ENCODE measurements around the gene GADD45G.

GRCh38 chr9:89626741-89627265 is 22.0 kb downstream of the GADD45G start:
- TF ChIP-seq CTCF (conservative IDR thresholded peaks at IDR 0.05; ENCODE audit: low read depth, low read length) (no peak), ELK1 (IDR thresholded peaks at IDR 0.05; ENCODE audit: borderline replicate concordance, low read depth, low read length) (no peak)
